ENCODE results near the gene RARA.
A peak's percentile ranks its signal among the peaks of the same experiment; 100 is the strongest.
"Not testable (repeated sequence)": the region's sequence is repeated elsewhere in the genome, so short reads cannot be mapped to it uniquely, and the experiment has no call there.

Gene RARA

GRCh38 chr17:40382251-40382650 lies 73.3 kb downstream of the RARA start:
- no peak for DNase-seq

DNA sequence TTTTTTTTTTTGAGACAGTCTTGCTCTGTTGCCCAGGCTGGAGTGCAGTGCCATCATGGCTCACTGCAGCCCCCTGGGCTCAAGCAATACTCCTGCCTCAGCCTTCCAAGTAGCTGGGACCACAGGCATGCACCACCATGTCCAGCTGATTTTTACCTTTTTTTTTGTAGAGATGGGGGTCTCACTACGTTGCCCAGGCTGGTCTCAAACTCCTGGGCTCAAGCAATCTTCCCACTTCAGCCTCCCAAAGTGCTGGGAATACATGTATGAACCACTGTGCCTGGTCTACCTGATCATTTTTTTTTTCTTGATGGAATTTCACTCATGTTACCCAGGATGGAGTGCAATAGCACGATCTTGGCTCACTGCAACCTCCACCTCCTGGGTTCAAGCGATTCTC lies 77.6 kb downstream of the RARA start:
- DNase-seq: not testable (repeated sequence)

- DNase-seq: peak; percentile 54
Observed at GRCh38 chr17:40399185-40399584, 90.2 kb downstream of the RARA start.

DNA sequence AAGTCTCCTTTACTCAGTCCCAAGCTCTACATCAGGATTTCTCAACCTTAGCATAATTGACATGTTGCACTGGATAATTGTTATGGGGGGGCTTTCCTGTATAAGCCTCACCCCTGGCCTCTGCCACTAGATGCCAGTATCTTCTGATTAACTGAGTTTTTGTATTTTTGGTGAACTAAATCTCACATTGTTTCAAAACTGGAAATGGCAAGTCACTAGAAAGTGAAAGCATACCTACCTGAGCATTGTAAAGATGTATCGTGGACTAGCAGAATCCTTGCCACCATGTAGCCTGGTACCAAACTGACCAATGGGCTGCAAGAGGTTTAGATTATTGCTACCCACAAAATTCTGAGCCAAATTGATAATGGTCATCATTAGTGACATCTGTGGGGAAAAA lies 93.7 kb downstream of the RARA start:
- DNase-seq: no peak

DNA sequence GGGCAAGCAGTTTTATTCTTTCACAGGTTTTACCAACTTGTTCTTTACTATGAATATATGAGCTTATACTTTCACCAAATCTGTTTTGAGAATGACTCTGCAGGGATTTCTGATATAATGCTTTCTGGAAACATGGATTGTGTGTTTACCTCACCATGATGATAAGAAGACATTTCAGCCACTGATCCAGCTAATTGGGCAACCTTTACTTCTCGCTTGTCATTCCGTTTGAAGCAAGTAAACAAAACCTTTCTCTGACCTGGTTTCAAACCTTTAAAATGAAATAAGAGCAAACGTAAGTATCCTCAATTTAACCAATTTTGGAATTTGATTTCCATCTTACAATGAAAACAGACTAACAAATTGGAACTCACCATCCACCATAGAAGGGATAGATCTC lies 95.0 kb downstream of the RARA start:
- DNase-seq: no peak

All from HCEC 1CT (cell line).